D721Med (cell line): ENCODE data around the gene PTPA.

Source experiments
- DNase-seq: peaks from one replicate; pipeline ENCODE4 v3.0.0; 2011; ENCODE audit warnings: low spot score; ENCODE audit not compliant: insufficient read length
- FAIRE-seq: peaks from 2 replicates; lab custom pipeline; 2011; peaks lifted over from hg19 to GRCh38; lab: Jason Lieb, UNC
- CTCF ChIP-seq: IDR thresholded peaks from 2 replicates; pipeline ENCODE4 v1.5.1; 2012; ENCODE audit warnings: mild to moderate bottlenecking, control low read depth; ENCODE audit not compliant: insufficient read depth; ENCODE audit errors: missing control alignments

The PTPA gene

GRCh38 chr9:129149442-129149841 is 38.2 kb downstream of the PTPA start:
- no peak for DNase-seq
- FAIRE-seq = no peak
- no peak for TF ChIP-seq CTCF

GRCh38 chr9:129150122-129150521 is 38.9 kb downstream of the PTPA start:
- no peak for FAIRE-seq
- TF ChIP-seq CTCF = no peak
- DNase-seq = no peak

GRCh38 chr9:129150672-129151211 is 39.5 kb downstream of the PTPA start:
- no peak for FAIRE-seq

GRCh38 chr9:129151469-129151868 is 40.3 kb downstream of the PTPA start:
- DNase-seq (no peak), FAIRE-seq (no peak)
- TF ChIP-seq CTCF = no peak

More at GRCh38 chr9:129150672-129151211, 39.5 kb downstream of the PTPA start:
- no peak for TF ChIP-seq CTCF
- DNase-seq = no peak

GRCh38 chr9:129154866-129155477 is 43.8 kb downstream of the PTPA start:
- FAIRE-seq = no peak
- DNase-seq = no peak
- TF ChIP-seq CTCF = no peak

- TF ChIP-seq CTCF = no peak
- no peak for DNase-seq
- FAIRE-seq = no peak
These were observed 44.9 kb downstream of the PTPA start for GRCh38 chr9:129156163-129156562.
